H1 (cell line): ENCODE measurements around the gene TREM1. TPM values are rescaled to one million over a fixed set of nuclear protein-coding genes. Genes with fewer than 3 reads are reported as not detected.

ENCODE experiments used
- RBBP5 ChIP-seq: IDR thresholded peaks from 2 replicates; pipeline ENCODE4 v1.7.1; 2012; ENCODE audit warnings: low read depth, mild to moderate bottlenecking, inconsistent platforms, low read length, moderate library complexity, borderline replicate concordance
- polyA plus RNA-seq, 7 experiments: library from polyadenylated mRNA; depleted of rRNA in 3 of 7; stranded (reverse) in 5 of 7; unstranded in 2 of 7; fragments of >200 nt in 5 of 7; fragments of 200-250 nt in 2 of 7; gene quantifications; 1 replicate in 5 of 7; 2 replicates in 1 of 7; 4 replicates in 1 of 7; pipeline versions ENCODE4 v1.2.1 to v1.2.3, GENCODE V29; 2011 to 2013; ENCODE audit warnings: missing spikeins in 2 of 7, mixed read lengths in 2 of 7
- total RNA-seq: library from RNA; stranded (reverse); fragmentation: NEBNext Ultra II Directional; extraction: Animal tissue kit (Norgen Biotek cat#: 25700); gene quantifications from 2 replicates; pipeline ENCODE4 v1.2.1, GENCODE V29; 2021

The TREM1 gene
- total and polyA plus RNA-seq, 2 of the 8 experiments (the other 6 are each of a cell fraction or from before 2014, with no cell fraction given) = not detected

GRCh38 chr6:41239467-41240159 lies 46.9 kb downstream of the TREM1 start (continued):
- peak; percentile 76; the same call in 1 of the 2 replicates for TF ChIP-seq RBBP5
